ENCODE data around the gene TRPV5. TPM values are rescaled to one million over a fixed set of nuclear protein-coding genes. Genes with fewer than 3 reads are reported as not detected.

The TRPV5 gene
- total and polyA plus RNA-seq, 2 donors (not counting 3 experiments of a cell fraction or from before 2014, with no cell fraction given): not detected

DNA sequence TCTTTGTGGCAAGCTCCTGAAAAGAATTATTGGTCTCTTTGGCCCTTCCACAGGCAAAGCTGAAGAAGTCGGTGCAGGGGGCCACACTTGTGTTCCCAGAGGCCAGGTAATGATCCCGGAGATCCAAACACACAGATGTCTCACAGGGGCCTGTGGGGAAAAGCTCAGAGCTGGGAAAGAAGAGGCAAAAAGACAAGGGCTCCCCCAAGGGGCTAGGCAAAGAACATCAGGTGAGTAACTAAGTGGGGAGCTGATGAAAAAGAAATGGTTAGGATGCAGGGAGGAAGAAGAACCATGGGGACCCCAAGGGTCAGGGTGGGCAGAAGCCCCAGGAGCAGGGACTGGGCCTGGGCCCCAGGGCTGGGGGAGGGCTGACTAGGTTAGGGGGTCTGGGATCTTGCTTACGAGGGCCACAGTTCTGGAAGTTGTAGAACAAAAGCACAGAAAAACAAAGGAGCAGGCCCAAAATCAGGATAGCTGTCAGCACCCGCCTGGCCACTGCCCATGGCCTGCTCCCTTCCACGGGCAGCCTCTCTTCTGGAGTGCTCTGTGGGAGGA is 27.5 kb upstream of the TRPV5 start:
- H3K79me2 ChIP-seq (ENCODE audit: control insufficient read depth, insufficient read depth, low read length): no peaks in the 10 kb centered on the region
- no peaks in the 10 kb centered on the region for H3K36me3 ChIP-seq (ENCODE audit: control insufficient read depth in 2 of 2, extremely low read depth in 1 of 2, insufficient read depth in 2 of 2, low read length in 2 of 2)
- TF ChIP-seq JUN (IDR thresholded peaks at IDR 0.05; ENCODE audit: borderline replicate concordance, insufficient read depth, insufficient read length, low read depth): no peak
- TF ChIP-seq FOS (IDR thresholded peaks at IDR 0.05; ENCODE audit: borderline replicate concordance, insufficient read depth, low read length): no peak
- TF ChIP-seq POLR2AphosphoS5 (IDR thresholded peaks at IDR 0.05; ENCODE audit: insufficient read depth, low read depth, low read length): no peak
- TF ChIP-seq GATA2 (IDR thresholded peaks at IDR 0.05; ENCODE audit: insufficient read depth, insufficient read length, low read depth, low read length): no peak
- no peak for TF ChIP-seq MAX (IDR thresholded peaks at IDR 0.05; ENCODE audit: insufficient read depth, insufficient read length)
- no peak for TF ChIP-seq POLR2A (IDR thresholded peaks at IDR 0.05; ENCODE audit: low read depth, low read length)
- no peak for TF ChIP-seq EZH2 (IDR thresholded peaks at IDR 0.05; ENCODE audit: borderline replicate concordance, low read depth, low read length, severe bottlenecking)
- TF ChIP-seq, protein P1, sequence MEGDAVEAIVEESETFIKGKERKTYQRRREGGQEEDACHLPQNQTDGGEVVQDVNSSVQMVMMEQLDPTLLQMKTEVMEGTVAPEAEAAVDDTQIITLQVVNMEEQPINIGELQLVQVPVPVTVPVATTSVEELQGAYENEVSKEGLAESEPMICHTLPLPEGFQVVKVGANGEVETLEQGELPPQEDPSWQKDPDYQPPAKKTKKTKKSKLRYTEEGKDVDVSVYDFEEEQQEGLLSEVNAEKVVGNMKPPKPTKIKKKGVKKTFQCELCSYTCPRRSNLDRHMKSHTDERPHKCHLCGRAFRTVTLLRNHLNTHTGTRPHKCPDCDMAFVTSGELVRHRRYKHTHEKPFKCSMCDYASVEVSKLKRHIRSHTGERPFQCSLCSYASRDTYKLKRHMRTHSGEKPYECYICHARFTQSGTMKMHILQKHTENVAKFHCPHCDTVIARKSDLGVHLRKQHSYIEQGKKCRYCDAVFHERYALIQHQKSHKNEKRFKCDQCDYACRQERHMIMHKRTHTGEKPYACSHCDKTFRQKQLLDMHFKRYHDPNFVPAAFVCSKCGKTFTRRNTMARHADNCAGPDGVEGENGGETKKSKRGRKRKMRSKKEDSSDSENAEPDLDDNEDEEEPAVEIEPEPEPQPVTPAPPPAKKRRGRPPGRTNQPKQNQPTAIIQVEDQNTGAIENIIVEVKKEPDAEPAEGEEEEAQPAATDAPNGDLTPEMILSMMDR (IDR thresholded peaks at IDR 0.05; ENCODE audit: extremely low read depth in 1 of 2, insufficient read depth in 1 of 2, low read depth in 1 of 2, low read length in 2 of 2): no peak
- TF ChIP-seq MYC (IDR thresholded peaks at IDR 0.05; ENCODE audit: low read depth, low read length): no peak
- DNase-seq (ENCODE audit: low read depth, low spot score) (no peak), FAIRE-seq (no peak)
- no peaks in the 10 kb centered on the region for H4K20me1 ChIP-seq (replicated peaks; ENCODE audit: control insufficient read depth, extremely low read depth, insufficient read depth, low read length)
- H2AFZ ChIP-seq (ENCODE audit: low read depth, low read length): no peak overlapping the region
- no peaks in the 10 kb centered on the region for H3K9me1 ChIP-seq (replicated peaks; ENCODE audit: control insufficient read depth, extremely low read depth, insufficient read depth, low read length)
- H3K27me3 ChIP-seq (ENCODE audit: control insufficient read depth in 2 of 2, insufficient read depth in 2 of 2, low read length in 2 of 2): no peaks in the 10 kb centered on the region
- H3K27ac ChIP-seq (ENCODE audit: insufficient read depth, low read depth, low read length): no peak overlapping the region
- POLR2A ChIA-PET: no interaction called here
- BruUV-seq (replicated peaks): no TSS peak
- dilution Hi-C loops (cut with MboI; ENCODE audit: extremely low pct_ligation_motif_present, low sequenced_read_pairs) (no loop called here), intact Hi-C loops (cut with micrococcal nuclease) (loop anchor here (2.0 kb wide), 1 partner anchor 80 kb away; no protein-coding TSS in a partner anchor)
- no peaks in the 10 kb centered on the region for H3K4me1 ChIP-seq (ENCODE audit: control insufficient read depth, extremely low read depth, insufficient read depth, low read length)
- no peak overlapping the region for H3K9ac ChIP-seq (replicated peaks; ENCODE audit: extremely low read depth, insufficient read depth, low read length)
- H3K4me2 ChIP-seq (ENCODE audit: insufficient read depth, low read length): no peak overlapping the region
- no peaks in the 10 kb centered on the region for H3K9me3 ChIP-seq (replicated peaks; ENCODE audit: control insufficient read depth, insufficient read depth, low read length)
- no peak overlapping the region for H3K4me3 ChIP-seq (replicated peaks in 1 of 3; ENCODE audit: insufficient read depth in 1 of 3, low read depth in 1 of 3, low read length in 3 of 3)
- CTCF ChIA-PET: interaction anchor here (0.7 kb wide), 1 partner anchor 80 kb away, joined by 4 read pairs; no protein-coding TSS in a partner anchor
